Smooth muscle cell (in vitro differentiated cells): ENCODE data around the gene MTRFR. TPM values are rescaled to one million over a fixed set of nuclear protein-coding genes. Genes with fewer than 3 reads are reported as not detected.

Source experiments
- DNase-seq: peaks from one replicate; lab custom pipeline; 2025; ENCODE audit not compliant: unreplicated experiment; lab: John Stamatoyannopoulos, UW
- H2AFZ ChIP-seq: fragments of 200-600 bp; sonication (generic); 2 replicates; pipeline ENCODE4 v1.6.0; 2016; ENCODE audit warnings: antibody characterized with exemption, low read depth, mild to moderate bottlenecking
- H3F3A ChIP-seq: fragments of 200-600 bp; sonication (generic); 2 replicates; pipeline ENCODE4 v1.6.0; 2017; ENCODE audit warnings: antibody characterized with exemption, low read depth
- H3K27ac ChIP-seq: fragments of 200-600 bp; sonication (generic); 2 replicates; pipeline ENCODE4 v1.5.1; 2016; ENCODE audit warnings: low read depth, mild to moderate bottlenecking
- H3K27me3 ChIP-seq: fragments of 200-600 bp; sonication (generic); 2 replicates; pipeline ENCODE4 v1.6.1; 2016; ENCODE audit warnings: low read depth, mild to moderate bottlenecking
- H3K36me3 ChIP-seq: fragments of 200-600 bp; sonication (generic); 2 replicates; pipeline ENCODE4 v1.5.1; 2016; ENCODE audit warnings: low read depth
- H3K4me1 ChIP-seq: fragments of 200-600 bp; sonication (generic); 2 replicates; pipeline ENCODE4 v1.5.1; 2016; ENCODE audit warnings: low read depth
- H3K4me2 ChIP-seq: fragments of 200-600 bp; sonication (generic); 2 replicates; pipeline ENCODE4 v1.6.0; 2016; ENCODE audit warnings: mild to moderate bottlenecking
- H3K4me3 ChIP-seq: fragments of 200-600 bp; sonication (generic); 2 replicates; pipeline ENCODE4 v1.5.1; 2016; ENCODE audit warnings: mild to moderate bottlenecking
- H3K79me2 ChIP-seq: fragments of 200-600 bp; sonication (generic); 2 replicates; pipeline ENCODE4 v1.6.0; 2016; ENCODE audit warnings: low read depth, mild to moderate bottlenecking
- H3K9ac ChIP-seq: fragments of 200-600 bp; sonication (generic); 2 replicates; pipeline ENCODE4 v1.6.0; 2016; ENCODE audit warnings: low read depth
- H3K9me3 ChIP-seq: fragments of 200-600 bp; sonication (generic); replicated peaks from 2 replicates; pipeline ENCODE4 v1.5.1; 2016; ENCODE audit warnings: low read depth
- H4K20me1 ChIP-seq: fragments of 200-600 bp; sonication (generic); 2 replicates; pipeline ENCODE4 v1.6.0; 2016; ENCODE audit warnings: low read depth
- CTCF ChIP-seq: fragments of 200-600 bp; sonication (generic); IDR thresholded peaks from 2 replicates; pipeline ENCODE4 v1.5.1; 2017; ENCODE audit warnings: borderline replicate concordance, mild to moderate bottlenecking, antibody characterized with exemption; ENCODE audit not compliant: insufficient read depth, poor library complexity, severe bottlenecking
- WGBS: methylation state at CpG from one replicate; pipeline ENCODE4 v1.1.7; 2016; ENCODE audit warnings: low lambda C conversion rate; 5-methylcytosine and 5-hydroxymethylcytosine counted together
- polyA plus RNA-seq: library from polyadenylated mRNA; unstranded; fragments of >200 nt; fragmentation: Nextera tagmentation; extraction: Ambion mirVana; gene quantifications from 2 replicates; pipeline ENCODE4 v1.2.1, GENCODE V29; 2016
- small RNA-seq: library from RNA; depleted of rRNA; stranded (forward); fragments of <200 nt; gene quantifications from one replicate; pipeline ENCODE3, GENCODE V24; 2014
- total RNA-seq: library from RNA; depleted of rRNA; stranded (reverse); fragments of >200 nt; gene quantifications from 2 replicates; pipeline ENCODE4 v1.2.3, GENCODE V29; 2014

MTRFR gene
- total and polyA plus RNA-seq, 2 experiments from 2014 or later = 9.8 to 14.5 TPM

- no peaks in the 10 kb centered on the region for H3K27me3 ChIP-seq
- H3K27ac ChIP-seq = no peak overlapping the region
- TF ChIP-seq CTCF = no peak
- 97% methylated on average over 3 of the region's 3 CpGs for WGBS
- H3K79me2 ChIP-seq = no peaks in the 10 kb centered on the region
- H3K9me3 ChIP-seq = no peaks in the 10 kb centered on the region
- peaks cover 41% of the 10 kb centered on the region for H3K36me3 ChIP-seq
- no peak overlapping the region for H3K9ac ChIP-seq
- no peaks in the 10 kb centered on the region for H4K20me1 ChIP-seq
- no peaks in the 10 kb centered on the region for H3K4me1 ChIP-seq
- H3K4me2 ChIP-seq = no peak overlapping the region
- H3F3A ChIP-seq = no peaks in the 10 kb centered on the region
- DNase-seq = no peak
- no peak overlapping the region for H3K4me3 ChIP-seq
- no peak overlapping the region for H2AFZ ChIP-seq
Measured at GRCh38 chr12:123306200-123306599, 73.0 kb downstream of the MTRFR start.

Small RNAs within 50 kb of the gene (small RNA-seq; reads per million reads assigned to genes)
- not detected for gene RNA5SP375

Other genes starting within 250 kb of the MTRFR start
- gene PITPNM2, start 82.3 kb upstream of the MTRFR start, total RNA-seq = 1.3 TPM in 2 replicates
- 1.7 and 2.0 TPM in 2 replicates for gene PITPNM2, start 82.3 kb upstream of the MTRFR start, polyA plus RNA-seq
- gene MPHOSPH9, start 295 bp upstream of the MTRFR start, total RNA-seq = 50.3 and 70.8 TPM in 2 replicates
- gene MPHOSPH9, start 295 bp upstream of the MTRFR start, polyA plus RNA-seq = 5.1 and 7.4 TPM in 2 replicates
- 322 and 395 TPM in 2 replicates for gene CDK2AP1, start 38.4 kb downstream of the MTRFR start, total RNA-seq
- 330 and 407 TPM in 2 replicates for gene CDK2AP1, start 38.4 kb downstream of the MTRFR start, polyA plus RNA-seq
- 24.5 and 28.9 TPM in 2 replicates for gene SBNO1, start 131.4 kb downstream of the MTRFR start, total RNA-seq
- gene SBNO1, start 131.4 kb downstream of the MTRFR start, polyA plus RNA-seq = 14.6 and 15.5 TPM in 2 replicates
- gene KMT5A, start 150.7 kb downstream of the MTRFR start, total RNA-seq = 19.9 and 23.8 TPM in 2 replicates
- 15.4 and 17.9 TPM in 2 replicates for gene KMT5A, start 150.7 kb downstream of the MTRFR start, polyA plus RNA-seq
- gene RILPL2, start 203.2 kb downstream of the MTRFR start, total RNA-seq = 0.31 and 0.85 TPM in 2 replicates
- gene RILPL2, start 203.2 kb downstream of the MTRFR start, polyA plus RNA-seq = 2.2 TPM in 2 replicates
- 3.8 and 9.9 TPM in 2 replicates for gene SNRNP35, start 224.7 kb downstream of the MTRFR start, total RNA-seq
- gene SNRNP35, start 224.7 kb downstream of the MTRFR start, polyA plus RNA-seq = 21.7 TPM in 2 replicates